Activated CD8-positive, alpha-beta memory T cell treated with anti-CD3 and anti-CD28 coated beads, Interleukin-2, amount 50 U/mL, for 24 hours (primary cell): Measurements from ENCODE around the gene LGALSL.

Source experiments
- DNase-seq: peaks from one replicate; pipeline ENCODE4 v3.0.0-alpha.2; 2020; ENCODE audit errors: extremely low read depth

The LGALSL gene

GRCh38 chr2:64493788-64494187 is 39.8 kb downstream of the LGALSL start:
- no peak for DNase-seq

GRCh38 chr2:64498438-64498837 is 44.5 kb downstream of the LGALSL start:
- no peak for DNase-seq

- no peak for DNase-seq
Observed at GRCh38 chr2:64500549-64500948, 46.6 kb downstream of the LGALSL start.

GRCh38 chr2:64501946-64502345 is 48.0 kb downstream of the LGALSL start:
- no peak for DNase-seq

- DNase-seq, result no peak
Observed at GRCh38 chr2:64502860-64503259, 48.9 kb downstream of the LGALSL start.

- no peak for DNase-seq
Observed at GRCh38 chr2:64504774-64505720, 51.1 kb downstream of the LGALSL start.

- DNase-seq, result no peak
Observed at GRCh38 chr2:64506686-64507085, 52.7 kb downstream of the LGALSL start.
